IMR-90 (cell line): ENCODE measurements around the gene APC2.

ENCODE experiments used
- CTCF ChIP-seq: conservative IDR thresholded peaks from 2 replicates; pipeline ENCODE4 v1.5.1; 2012; ENCODE audit warnings: mild to moderate bottlenecking, low read depth, low read length, improper control_type of control experiment
- ELK1 ChIP-seq: fragments of 150-350 bp; IDR thresholded peaks from 2 replicates; pipeline ENCODE4 v1.6.1; 2016; ENCODE audit warnings: low read depth, mild to moderate bottlenecking, low read length, moderate library complexity, borderline replicate concordance
- POLR2A ChIP-seq: IDR thresholded peaks from 2 replicates; pipeline ENCODE4 v1.6.1; 2012; ENCODE audit warnings: mild to moderate bottlenecking, low read depth, low read length
- RAD21 ChIP-seq: IDR thresholded peaks from 2 replicates; pipeline ENCODE4 v1.6.1; 2012; ENCODE audit warnings: low read length, improper control_type of control experiment
- RCOR1 ChIP-seq: IDR thresholded peaks from 2 replicates; pipeline ENCODE4 v1.6.1; 2012; ENCODE audit warnings: mild to moderate bottlenecking, low read length, improper control_type of control experiment; ENCODE audit not compliant: insufficient replicate concordance
- RFX5 ChIP-seq: IDR thresholded peaks from 2 replicates; pipeline ENCODE4 v1.8.0; 2012; ENCODE audit warnings: low read depth, mild to moderate bottlenecking, low read length, moderate library complexity

GRCh38 chr19:1474765-1475351 lies 24.9 kb downstream of the APC2 start:
- no peak for TF ChIP-seq CTCF
- TF ChIP-seq RAD21: no peak
- TF ChIP-seq POLR2A: no peak
- no peak for TF ChIP-seq ELK1
- no peak for TF ChIP-seq RCOR1
- TF ChIP-seq RFX5: no peak
